Central memory CD8-positive, alpha-beta T cell (primary cell): Measurements from ENCODE around the gene CST2.
"Not testable (repeated sequence)": the region's sequence is repeated elsewhere in the genome, so short reads cannot be mapped to it uniquely, and the experiment has no call there.

ENCODE experiments used
- ATAC-seq: fragments of 150-1000 bp; cut with Tn5 transposase; replicated peaks from 2 replicates; pipeline ENCODE4 v1.10.0; 2022; ENCODE audit warnings: mild to moderate bottlenecking, moderate FRiP score, moderate number of reproducible peaks; ENCODE audit not compliant: poor library complexity, severe bottlenecking; ENCODE audit errors: extremely low read depth
- DNase-seq, 2 donors: peaks; one replicate each; pipeline ENCODE4 v3.0.0; 2021; ENCODE audit warnings: low spot score in 2 of 2
- H3K27ac Mint-ChIP-seq: one replicate; pipeline ENCODE4 v1.8.0; 2022; ENCODE audit warnings: low read depth, mild to moderate bottlenecking, moderate library complexity, mixed read lengths
- H3K27me3 Mint-ChIP-seq: one replicate; pipeline ENCODE4 v1.8.0; 2022; ENCODE audit warnings: mixed read lengths
- H3K36me3 Mint-ChIP-seq: one replicate; pipeline ENCODE4 v1.8.0; 2022; ENCODE audit warnings: mild to moderate bottlenecking, moderate library complexity, mixed read lengths; ENCODE audit not compliant: insufficient read depth
- H3K4me1 Mint-ChIP-seq: one replicate; pipeline ENCODE4 v1.8.0; 2022; ENCODE audit warnings: mixed read lengths
- H3K4me3 Mint-ChIP-seq: one replicate; pipeline ENCODE4 v1.8.0; 2022; ENCODE audit warnings: mild to moderate bottlenecking, moderate library complexity, mixed read lengths
- H3K9me3 Mint-ChIP-seq: one replicate; pipeline ENCODE4 v1.8.0; 2022; ENCODE audit warnings: mixed read lengths

CST2 gene

GRCh38 chr20:23826541-23827021 lies at the start of gene CST2:
Gene CST2 (minus strand): TSS chr20:23826729. CDS start chr20:23826660, 69 bp downstream.
- no peak within 1 kb of the TSS for H3K27ac Mint-ChIP-seq
- H3K9me3 Mint-ChIP-seq = no peaks in the 10 kb centered on the region
- H3K27me3 Mint-ChIP-seq = peaks cover 48% of the 10 kb centered on the region
- DNase-seq = no peak
- no peaks in the 10 kb centered on the region for H3K4me1 Mint-ChIP-seq
- ATAC-seq = no peak
- no peak within 1 kb of the TSS for H3K4me3 Mint-ChIP-seq
- H3K36me3 Mint-ChIP-seq = no peaks in the 10 kb centered on the region

GRCh38 chr20:23875606-23876237 lies 49.2 kb upstream of the CST2 start:
- Mint-ChIP-seq H3K9me3 (no peaks in the 10 kb centered on the region), H3K4me1 (no peaks in the 10 kb centered on the region), H3K27me3 (peaks cover 2% of the 10 kb centered on the region), H3K4me3 (no peak overlapping the region), H3K36me3 (no peaks in the 10 kb centered on the region), H3K27ac (no peak overlapping the region)
- no peak for DNase-seq
- ATAC-seq = no peak

- Mint-ChIP-seq H3K27me3 (peaks cover 11% of the 10 kb centered on the region), H3K27ac (no peak overlapping the region), H3K9me3 (no peaks in the 10 kb centered on the region), H3K4me3 (no peak overlapping the region), H3K36me3 (no peaks in the 10 kb centered on the region), H3K4me1 (no peaks in the 10 kb centered on the region)
- ATAC-seq (no peak), DNase-seq (no peak)
Measured at GRCh38 chr20:23874747-23875146, 48.2 kb upstream of the CST2 start.

GRCh38 chr20:23873370-23874015 lies 47.0 kb upstream of the CST2 start:
- DNase-seq = no peak
- Mint-ChIP-seq H3K27ac (no peak overlapping the region), H3K9me3 (no peaks in the 10 kb centered on the region), H3K4me3 (no peak overlapping the region), H3K36me3 (no peaks in the 10 kb centered on the region), H3K27me3 (peaks cover 24% of the 10 kb centered on the region), H3K4me1 (no peaks in the 10 kb centered on the region)
- ATAC-seq = no peak

- ATAC-seq (no peak), DNase-seq (no peak)
- Mint-ChIP-seq H3K27me3 (peaks cover 38% of the 10 kb centered on the region), H3K4me3 (no peak overlapping the region), H3K4me1 (no peaks in the 10 kb centered on the region), H3K27ac (no peak overlapping the region), H3K36me3 (no peaks in the 10 kb centered on the region), H3K9me3 (no peaks in the 10 kb centered on the region)
Measured at GRCh38 chr20:23872065-23872464, 45.5 kb upstream of the CST2 start.

- no peak for DNase-seq
- H3K4me1 Mint-ChIP-seq = no peaks in the 10 kb centered on the region
Measured at GRCh38 chr20:23870461-23870860, 43.9 kb upstream of the CST2 start.

GRCh38 chr20:23869520-23869919 lies 43.0 kb upstream of the CST2 start:
- peaks cover 55% of the 10 kb centered on the region for H3K27me3 Mint-ChIP-seq
- no peak overlapping the region for H3K27ac Mint-ChIP-seq
- ATAC-seq (no peak), DNase-seq (no peak)
- H3K4me1 Mint-ChIP-seq = no peaks in the 10 kb centered on the region
- H3K4me3 Mint-ChIP-seq = no peak overlapping the region
- no peaks in the 10 kb centered on the region for H3K9me3 Mint-ChIP-seq
- H3K36me3 Mint-ChIP-seq = no peaks in the 10 kb centered on the region

More at GRCh38 chr20:23870461-23870860, 43.9 kb upstream of the CST2 start:
- Mint-ChIP-seq H3K9me3 (no peaks in the 10 kb centered on the region), H3K27ac (no peak overlapping the region), H3K27me3 (peaks cover 54% of the 10 kb centered on the region), H3K36me3 (no peaks in the 10 kb centered on the region), H3K4me3 (no peak overlapping the region)
- no peak for ATAC-seq

- no peaks in the 10 kb centered on the region for H3K4me1 Mint-ChIP-seq
- DNase-seq = no peak
- H3K4me3 Mint-ChIP-seq = no peak overlapping the region
- H3K27me3 Mint-ChIP-seq = peaks cover 55% of the 10 kb centered on the region
- no peak overlapping the region for H3K27ac Mint-ChIP-seq
- no peak for ATAC-seq
- H3K9me3 Mint-ChIP-seq = no peaks in the 10 kb centered on the region
- no peaks in the 10 kb centered on the region for H3K36me3 Mint-ChIP-seq
Measured at GRCh38 chr20:23868321-23868720, 41.8 kb upstream of the CST2 start.

GRCh38 chr20:23867152-23867776 lies 40.7 kb upstream of the CST2 start:
- Mint-ChIP-seq H3K4me1 (no peaks in the 10 kb centered on the region), H3K4me3 (no peak overlapping the region), H3K27me3 (peaks cover 60% of the 10 kb centered on the region), H3K36me3 (no peaks in the 10 kb centered on the region), H3K9me3 (no peaks in the 10 kb centered on the region), H3K27ac (no peak overlapping the region)
- DNase-seq (no peak), ATAC-seq (no peak)

GRCh38 chr20:23860771-23861170 lies 34.2 kb upstream of the CST2 start:
- H3K4me1 Mint-ChIP-seq, ATAC-seq, DNase-seq, H3K27ac Mint-ChIP-seq, H3K9me3 Mint-ChIP-seq, H3K36me3 Mint-ChIP-seq, H3K4me3 Mint-ChIP-seq: not testable (repeated sequence)
- H3K27me3 Mint-ChIP-seq = peaks cover 14% of the 10 kb centered on the region

- H3K27me3 Mint-ChIP-seq = peaks cover 10% of the 10 kb centered on the region
- DNase-seq (no peak), ATAC-seq (no peak)
- H3K4me3 Mint-ChIP-seq = no peak overlapping the region
- H3K27ac Mint-ChIP-seq = no peak overlapping the region
- no peaks in the 10 kb centered on the region for H3K36me3 Mint-ChIP-seq
- no peaks in the 10 kb centered on the region for H3K4me1 Mint-ChIP-seq
- no peaks in the 10 kb centered on the region for H3K9me3 Mint-ChIP-seq
Measured at GRCh38 chr20:23857962-23858595, 31.6 kb upstream of the CST2 start.

GRCh38 chr20:23856736-23857135 lies 30.2 kb upstream of the CST2 start:
- no peak for DNase-seq
- H3K4me1 Mint-ChIP-seq = no peaks in the 10 kb centered on the region
- H3K36me3 Mint-ChIP-seq = no peaks in the 10 kb centered on the region
- ATAC-seq = no peak
- no peaks in the 10 kb centered on the region for H3K9me3 Mint-ChIP-seq
- no peak overlapping the region for H3K27ac Mint-ChIP-seq
- no peaks in the 10 kb centered on the region for H3K27me3 Mint-ChIP-seq
- no peak overlapping the region for H3K4me3 Mint-ChIP-seq
